Ectodermal cell (in vitro differentiated cells): Measurements from ENCODE around the gene PCED1A. TPM values are rescaled to one million over a fixed set of nuclear protein-coding genes. Genes with fewer than 3 reads are reported as not detected.

Source experiments
- H3K27ac ChIP-seq: 2 replicates; pipeline ENCODE4 v1.7.0; 2013; ENCODE audit warnings: mild to moderate bottlenecking, low read depth, low read length; ENCODE audit not compliant: insufficient read depth, poor library complexity, severe bottlenecking
- H3K27me3 ChIP-seq: 2 replicates; pipeline ENCODE4 v1.7.0; 2013; ENCODE audit warnings: mild to moderate bottlenecking, low read length; ENCODE audit not compliant: insufficient read depth, control insufficient read depth, poor library complexity, severe bottlenecking
- H3K36me3 ChIP-seq: one replicate; pipeline ENCODE4 v1.7.0; 2013; ENCODE audit warnings: low read length; ENCODE audit not compliant: control insufficient read depth, insufficient read depth
- H3K4me1 ChIP-seq: one replicate; pipeline ENCODE4 v1.7.0; 2013; ENCODE audit warnings: low read length; ENCODE audit not compliant: control insufficient read depth, insufficient read depth
- H3K4me3 ChIP-seq: 2 replicates; pipeline ENCODE4 v1.7.0; 2013; ENCODE audit warnings: low read depth, low read length, control low read depth; ENCODE audit not compliant: insufficient read depth
- H3K9me3 ChIP-seq: 2 replicates; pipeline ENCODE4 v1.7.0; 2013; ENCODE audit warnings: mild to moderate bottlenecking, low read length, moderate library complexity; ENCODE audit not compliant: control insufficient read depth
- WGBS, 2 experiments: methylation state at CpG; one replicate each; pipeline ENCODE4 v1.1.7; 2013; ENCODE audit warnings: missing lambda C conversion rate in 2 of 2; 5-methylcytosine and 5-hydroxymethylcytosine counted together
- polyA plus RNA-seq, 4 experiments: library from polyadenylated mRNA; stranded (reverse); fragments of 50-300 nt; gene quantifications; one replicate each; pipeline ENCODE4 v1.2.3, GENCODE V29; 2013

PCED1A gene, protein sequence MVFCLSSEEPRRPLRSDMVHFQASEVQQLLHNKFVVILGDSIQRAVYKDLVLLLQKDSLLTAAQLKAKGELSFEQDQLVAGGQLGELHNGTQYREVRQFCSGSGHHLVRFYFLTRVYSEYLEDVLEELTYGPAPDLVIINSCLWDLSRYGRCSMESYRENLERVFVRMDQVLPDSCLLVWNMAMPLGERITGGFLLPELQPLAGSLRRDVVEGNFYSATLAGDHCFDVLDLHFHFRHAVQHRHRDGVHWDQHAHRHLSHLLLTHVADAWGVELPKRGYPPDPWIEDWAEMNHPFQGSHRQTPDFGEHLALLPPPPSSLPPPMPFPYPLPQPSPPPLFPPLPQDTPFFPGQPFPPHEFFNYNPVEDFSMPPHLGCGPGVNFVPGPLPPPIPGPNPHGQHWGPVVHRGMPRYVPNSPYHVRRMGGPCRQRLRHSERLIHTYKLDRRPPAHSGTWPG
- polyA plus RNA-seq (2013, experiment 1 of 4) = 55.7 TPM
- 51.9 TPM for polyA plus RNA-seq (2013, experiment 2 of 4)
- 62.7 TPM for polyA plus RNA-seq (2013, experiment 3 of 4)
- 63.4 TPM for polyA plus RNA-seq (2013, experiment 4 of 4)

DNA sequence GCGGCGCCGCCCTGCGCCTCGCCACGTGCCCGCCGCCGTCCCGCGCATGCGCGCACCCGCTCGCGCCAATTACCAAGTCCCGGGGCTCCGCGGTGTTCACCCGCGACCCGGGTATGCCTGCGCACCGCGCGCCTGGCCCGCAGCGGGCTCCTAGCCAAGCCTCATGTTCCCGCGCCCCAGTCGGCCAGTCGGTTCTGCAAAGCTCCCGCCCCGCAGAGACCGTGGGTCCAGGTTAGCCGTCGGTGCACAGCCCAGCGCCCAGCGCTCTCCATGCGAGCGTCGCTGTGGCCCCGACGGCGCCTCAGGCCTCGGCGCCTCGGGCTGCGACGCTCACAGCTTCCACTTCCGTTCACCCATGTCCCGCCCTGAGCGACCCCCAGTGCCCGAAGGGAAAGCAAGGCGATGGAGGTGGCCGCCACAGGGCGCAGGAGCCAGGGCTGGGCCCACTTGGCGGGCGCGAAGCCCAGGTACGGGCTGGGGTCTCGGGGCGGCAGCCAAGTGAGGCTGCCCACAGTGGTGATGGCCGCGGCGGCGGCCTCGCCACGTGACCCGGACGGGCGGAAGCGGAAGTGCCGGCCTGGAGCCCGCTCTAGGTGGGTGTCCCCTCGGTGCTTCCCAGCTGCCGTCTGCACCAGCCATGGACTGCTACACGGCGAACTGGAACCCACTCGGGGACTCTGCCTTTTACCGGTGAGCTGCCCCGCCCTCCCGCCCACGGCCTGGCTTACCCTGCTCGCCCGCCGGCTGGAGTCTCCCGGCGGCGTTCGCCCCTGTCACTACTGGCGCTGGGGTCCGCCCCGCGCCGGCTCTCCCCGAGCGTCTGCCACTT is at the start of gene PCED1A, which contains the start of gene VPS16:
Gene PCED1A (minus strand): TSS at position 518 of the 829 bp plus-strand sequence. CDS start 743 bp downstream, outside the sequence.
Gene VPS16 (plus strand): TSS at position 608 of the 829 bp plus-strand sequence. CDS start 30 bp downstream, at position 638.
- no peaks in the 10 kb centered on the region for H3K36me3 ChIP-seq
- H3K4me1 ChIP-seq = no peaks in the 10 kb centered on the region
- WGBS, 2 experiments = 23 to 24% methylated on average over 98 of the region's 98 CpGs
- no peak within 1 kb of the TSS for H3K27ac ChIP-seq
- H3K27me3 ChIP-seq = no peaks in the 10 kb centered on the region
- peak within 1 kb of the TSS; percentile 78 for H3K4me3 ChIP-seq
- H3K9me3 ChIP-seq = no peaks in the 10 kb centered on the region

DNA sequence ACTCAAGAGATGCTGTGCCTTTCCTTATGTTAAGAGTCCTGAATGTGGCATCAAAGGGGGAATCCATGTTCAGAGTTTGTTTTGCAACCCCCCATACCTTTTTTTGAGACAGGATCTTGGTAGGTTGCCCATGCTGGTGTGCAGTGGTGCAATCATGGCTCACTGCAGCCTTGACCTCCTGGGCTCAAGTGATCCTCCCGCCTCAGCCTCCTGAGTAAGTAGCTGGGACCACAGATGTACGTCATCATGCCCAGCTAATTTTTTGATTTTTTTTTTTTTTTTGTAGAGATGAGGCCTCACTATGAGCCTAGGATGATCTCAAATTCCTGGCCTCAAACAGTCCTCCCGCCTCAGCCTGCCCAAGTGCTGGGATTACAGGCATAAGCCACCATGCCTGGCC is 49.3 kb upstream of the PCED1A start:
- Histone ChIP-seq H3K4me3 (no peak overlapping the region), H3K9me3 (no peaks in the 10 kb centered on the region), H3K27me3 (no peaks in the 10 kb centered on the region), H3K27ac (no peak overlapping the region), H3K4me1 (no peaks in the 10 kb centered on the region), H3K36me3 (no peaks in the 10 kb centered on the region)
- 92 to 97% methylated on average over 3 of the region's 3 CpGs for WGBS, 2 experiments

DNA sequence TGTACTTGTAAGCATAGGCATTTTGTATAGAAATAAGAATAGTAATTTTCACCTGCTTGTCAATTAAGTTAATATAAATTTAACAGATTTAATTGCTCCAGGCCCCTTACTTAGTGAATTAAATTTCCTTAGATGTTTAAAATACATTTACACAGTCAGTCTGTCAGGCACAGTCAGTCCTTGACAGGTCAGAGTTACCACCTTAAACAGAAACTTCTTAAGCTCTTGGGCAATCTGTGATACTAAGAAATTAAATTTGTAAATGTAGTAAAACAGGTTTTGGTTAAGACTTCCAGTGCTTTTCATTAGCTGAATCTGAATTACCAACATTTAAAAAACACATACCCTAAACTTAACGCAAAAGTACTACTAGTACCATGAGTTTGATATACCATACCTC is 48.8 kb upstream of the PCED1A start:
- no peak overlapping the region for H3K4me3 ChIP-seq
- H3K27me3 ChIP-seq = no peaks in the 10 kb centered on the region
- H3K27ac ChIP-seq = no peak overlapping the region
- no peaks in the 10 kb centered on the region for H3K4me1 ChIP-seq
- no peaks in the 10 kb centered on the region for H3K9me3 ChIP-seq
- WGBS, 2 experiments = 88 to 95% methylated on average over 1 of the region's 1 CpG
- no peaks in the 10 kb centered on the region for H3K36me3 ChIP-seq

DNA sequence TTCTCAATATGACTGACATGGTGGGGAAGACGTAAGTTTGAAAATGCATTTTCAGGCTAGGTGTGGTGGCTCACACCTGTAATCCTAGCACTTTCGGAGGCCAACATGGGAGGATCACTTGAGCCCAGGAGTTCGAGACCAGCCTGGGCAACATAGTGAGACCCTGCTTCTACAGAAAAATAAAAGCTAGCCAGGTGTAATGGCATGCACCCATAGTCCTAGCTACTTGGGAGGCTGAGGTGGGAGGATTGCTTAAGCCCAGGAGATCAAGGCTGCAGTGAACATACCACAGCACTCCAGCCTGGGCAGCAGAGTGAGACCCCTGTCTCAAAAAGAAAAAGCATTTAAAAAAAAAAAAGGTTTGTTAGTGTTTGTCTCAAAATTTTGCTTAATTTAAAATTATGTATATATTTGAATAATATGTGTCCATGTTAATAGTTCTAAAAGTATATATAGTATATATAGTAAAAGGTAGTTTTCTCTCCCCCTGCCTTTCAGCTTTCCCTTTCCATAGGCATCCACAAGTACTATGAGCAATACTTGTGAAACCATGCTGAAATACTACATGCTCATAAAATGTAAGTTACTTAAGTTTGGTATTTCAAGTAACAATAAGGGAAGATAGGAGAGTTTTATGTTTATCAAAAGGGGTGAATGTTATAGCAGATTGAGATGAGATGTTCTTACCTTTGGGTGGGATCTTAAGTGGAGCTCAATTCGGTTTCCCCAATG is 47.9 kb upstream of the PCED1A start:
- H3K27me3 ChIP-seq = no peaks in the 10 kb centered on the region
- H3K4me3 ChIP-seq = no peak overlapping the region
- no peaks in the 10 kb centered on the region for H3K9me3 ChIP-seq
- no peak overlapping the region for H3K27ac ChIP-seq
- H3K4me1 ChIP-seq = no peaks in the 10 kb centered on the region
- WGBS, 2 experiments = 94% methylated on average over 3 to 4 of the region's 4 CpGs
- no peaks in the 10 kb centered on the region for H3K36me3 ChIP-seq

DNA sequence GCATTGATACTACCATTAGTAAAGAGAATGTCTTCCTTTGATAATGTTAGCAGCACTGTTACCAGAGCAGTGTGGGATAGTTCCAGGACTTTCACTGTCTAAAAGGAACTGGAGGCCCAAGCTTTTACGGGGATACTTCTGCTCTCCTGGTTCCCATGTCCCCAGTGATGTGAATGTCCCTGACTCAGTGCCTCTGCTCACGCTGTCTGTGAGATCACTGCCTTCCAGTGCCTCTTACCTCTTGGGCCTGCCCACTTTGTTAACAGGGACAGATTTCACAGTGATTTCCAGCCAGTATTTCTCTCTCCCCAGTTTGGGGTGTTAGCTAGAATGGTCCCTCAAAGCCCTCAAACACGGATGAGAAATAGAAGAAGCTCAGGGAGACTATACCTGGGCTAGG is 47.3 kb upstream of the PCED1A start:
- Histone ChIP-seq H3K36me3 (no peaks in the 10 kb centered on the region), H3K27me3 (no peaks in the 10 kb centered on the region), H3K4me1 (no peaks in the 10 kb centered on the region), H3K27ac (no peak overlapping the region), H3K9me3 (no peaks in the 10 kb centered on the region), H3K4me3 (no peak overlapping the region)
- 93 to 98% methylated on average over 3 of the region's 3 CpGs for WGBS, 2 experiments

DNA sequence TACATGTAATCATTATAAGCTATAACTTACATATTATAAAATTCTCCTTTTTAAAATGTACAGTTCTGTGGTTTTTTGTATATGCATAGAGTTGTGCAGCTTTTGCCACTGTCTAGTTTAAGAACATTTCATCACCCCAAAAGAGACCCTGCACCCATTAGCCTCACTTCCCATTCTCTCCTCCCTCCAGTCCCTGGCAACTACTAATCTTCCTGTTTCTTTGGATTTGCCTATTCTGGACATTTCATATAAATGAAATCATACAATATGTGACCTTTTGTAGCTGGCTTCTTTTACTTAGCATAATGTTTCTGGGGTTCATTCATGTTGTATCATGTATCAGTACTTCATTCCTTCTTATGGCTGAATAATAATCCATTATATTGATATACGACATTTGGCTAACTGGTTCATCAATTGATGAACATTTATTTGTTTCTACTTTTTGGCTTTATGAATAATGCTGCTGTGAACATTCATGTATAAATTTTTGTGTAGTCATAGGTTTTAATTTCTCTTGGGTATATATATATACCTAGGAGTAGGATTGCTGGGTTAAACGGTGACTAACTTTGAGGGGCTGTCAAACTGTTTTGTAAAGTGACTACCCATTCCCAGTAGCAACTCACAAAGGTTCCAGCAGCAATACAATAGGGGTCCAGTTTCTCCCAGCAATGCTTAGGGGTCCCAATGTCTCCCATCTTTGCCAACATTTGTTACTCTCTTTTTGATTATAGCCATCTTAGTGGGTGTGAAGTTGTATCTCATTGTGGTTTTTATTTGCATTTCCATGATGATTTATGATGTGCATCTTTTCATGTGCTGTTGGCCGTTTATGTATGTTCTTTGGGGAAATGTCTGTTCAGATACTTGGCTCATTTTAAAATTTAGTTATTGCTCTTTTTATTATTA is 43.5 kb upstream of the PCED1A start:
- Histone ChIP-seq H3K27me3 (no peaks in the 10 kb centered on the region), H3K27ac (no peak overlapping the region), H3K36me3 (peaks cover 3% of the 10 kb centered on the region), H3K4me3 (no peak overlapping the region), H3K4me1 (no peaks in the 10 kb centered on the region), H3K9me3 (no peaks in the 10 kb centered on the region)
- WGBS, 2 experiments = 83 to 95% methylated on average over 2 to 3 of the region's 3 CpGs

DNA sequence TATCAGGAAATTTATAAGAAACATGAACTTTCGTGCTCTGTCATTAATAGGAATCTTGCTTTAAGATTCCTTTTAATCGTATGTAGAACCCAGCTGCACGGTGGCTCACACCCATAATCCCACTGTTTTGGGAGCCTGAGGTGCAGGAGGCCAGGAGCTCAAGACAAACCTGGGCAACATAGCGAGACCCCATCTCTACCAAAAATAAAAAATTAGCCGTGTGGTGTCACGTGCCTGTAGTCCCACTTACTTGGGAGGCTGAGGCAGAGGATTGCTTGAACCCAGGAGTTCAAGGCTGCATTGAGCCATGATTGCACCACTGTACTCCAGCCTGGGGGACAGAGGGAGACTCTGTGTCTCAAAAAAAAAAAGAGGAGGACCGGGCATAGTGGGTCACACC is 40.2 kb upstream of the PCED1A start:
- Histone ChIP-seq H3K9me3 (no peaks in the 10 kb centered on the region), H3K4me3 (no peak overlapping the region), H3K36me3 (peaks cover 3% of the 10 kb centered on the region), H3K27me3 (no peaks in the 10 kb centered on the region), H3K4me1 (peaks cover 4% of the 10 kb centered on the region), H3K27ac (no peak overlapping the region)
- 83 to 86% methylated on average over 7 of the region's 7 CpGs for WGBS, 2 experiments

DNA sequence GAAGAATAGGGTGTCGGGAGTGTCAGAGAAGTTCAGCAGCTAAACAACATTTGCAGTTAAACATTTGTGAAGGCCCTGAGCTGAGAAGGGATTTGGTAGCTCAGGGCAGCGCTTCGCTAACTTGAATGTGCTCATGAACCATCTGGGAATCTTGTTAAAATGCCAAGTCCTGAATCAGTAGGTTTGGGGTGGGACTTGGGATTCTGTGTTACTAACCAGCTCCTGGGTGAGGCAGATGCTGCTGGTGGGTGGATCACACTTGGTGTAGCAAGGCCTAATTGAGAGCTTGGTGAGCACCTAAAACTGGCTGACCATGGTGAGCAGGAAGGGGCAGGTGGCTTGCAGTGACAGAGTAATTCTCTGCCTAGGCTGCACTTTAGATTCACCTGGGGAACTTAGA is 38.7 kb upstream of the PCED1A start:
- Histone ChIP-seq H3K9me3 (no peaks in the 10 kb centered on the region), H3K4me3 (no peak overlapping the region), H3K36me3 (peaks cover 3% of the 10 kb centered on the region), H3K27me3 (no peaks in the 10 kb centered on the region), H3K27ac (no peak overlapping the region), H3K4me1 (peaks cover 7% of the 10 kb centered on the region)
- WGBS, 2 experiments = 94 to 95% methylated on average over 3 of the region's 3 CpGs

DNA sequence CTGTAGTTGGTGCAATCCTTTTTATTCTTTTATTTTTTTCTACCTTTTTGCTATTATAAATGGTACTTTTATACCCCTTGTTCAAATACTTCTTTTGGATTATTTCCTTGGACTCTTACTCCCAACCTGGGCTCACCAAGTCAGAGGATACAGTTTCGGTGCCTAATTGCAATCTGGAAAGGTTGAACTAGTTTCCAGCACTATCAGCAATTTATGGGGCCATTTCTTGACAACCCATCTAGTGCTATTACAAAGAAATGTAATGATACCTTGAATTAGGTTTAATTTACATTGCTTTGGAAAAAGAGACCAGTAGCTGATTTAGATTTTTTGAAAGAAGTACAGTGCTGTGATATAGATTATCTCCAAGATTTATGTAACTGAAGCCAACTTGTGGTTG is 38.1 kb upstream of the PCED1A start:
- no peaks in the 10 kb centered on the region for H3K9me3 ChIP-seq
- H3K27ac ChIP-seq = no peak overlapping the region
- peaks cover 3% of the 10 kb centered on the region for H3K36me3 ChIP-seq
- H3K4me1 ChIP-seq = peaks cover 7% of the 10 kb centered on the region
- WGBS, 2 experiments = 91 to 100% methylated on average over 1 of the region's 1 CpG
- H3K4me3 ChIP-seq = no peak overlapping the region
- H3K27me3 ChIP-seq = no peaks in the 10 kb centered on the region
